NB4 (cell line): ENCODE data around the gene MEX3A.

Experiments
- DNase-seq: peaks from one replicate; pipeline ENCODE4 v3.0.0; 2010; ENCODE audit warnings: low read depth
- H3K4me3 ChIP-seq: one replicate; pipeline ENCODE4 v1.5.1; 2011; ENCODE audit warnings: mild to moderate bottlenecking, low read depth, low read length, moderate library complexity
- MAX ChIP-seq: IDR thresholded peaks from 2 replicates; pipeline ENCODE4 v1.6.1; 2011; ENCODE audit warnings: low read depth, low read length
- MYC ChIP-seq: IDR thresholded peaks from 2 replicates; pipeline ENCODE4 v1.6.1; 2011; ENCODE audit warnings: low read depth, low read length
- POLR2A ChIP-seq: IDR thresholded peaks from 2 replicates; pipeline ENCODE4 v1.6.1; 2011; ENCODE audit warnings: mild to moderate bottlenecking; ENCODE audit not compliant: insufficient read length; ENCODE audit errors: extremely low read depth
- TF ChIP-seq, protein P1 (sequence below): IDR thresholded peaks from one replicate; pipeline ENCODE4 v1.5.1; 2012; ENCODE audit warnings: low read depth, low read length

Gene MEX3A

GRCh38 chr1:156053768-156054499 is 28.3 kb downstream of the MEX3A start, which contains the start of gene UBQLN4:
Gene UBQLN4 (minus strand): TSS chr1:156053798. CDS start chr1:156053701, 97 bp downstream.
- peak within 1 kb of the TSS; percentile 89 for H3K4me3 ChIP-seq
- TF ChIP-seq, protein P1, sequence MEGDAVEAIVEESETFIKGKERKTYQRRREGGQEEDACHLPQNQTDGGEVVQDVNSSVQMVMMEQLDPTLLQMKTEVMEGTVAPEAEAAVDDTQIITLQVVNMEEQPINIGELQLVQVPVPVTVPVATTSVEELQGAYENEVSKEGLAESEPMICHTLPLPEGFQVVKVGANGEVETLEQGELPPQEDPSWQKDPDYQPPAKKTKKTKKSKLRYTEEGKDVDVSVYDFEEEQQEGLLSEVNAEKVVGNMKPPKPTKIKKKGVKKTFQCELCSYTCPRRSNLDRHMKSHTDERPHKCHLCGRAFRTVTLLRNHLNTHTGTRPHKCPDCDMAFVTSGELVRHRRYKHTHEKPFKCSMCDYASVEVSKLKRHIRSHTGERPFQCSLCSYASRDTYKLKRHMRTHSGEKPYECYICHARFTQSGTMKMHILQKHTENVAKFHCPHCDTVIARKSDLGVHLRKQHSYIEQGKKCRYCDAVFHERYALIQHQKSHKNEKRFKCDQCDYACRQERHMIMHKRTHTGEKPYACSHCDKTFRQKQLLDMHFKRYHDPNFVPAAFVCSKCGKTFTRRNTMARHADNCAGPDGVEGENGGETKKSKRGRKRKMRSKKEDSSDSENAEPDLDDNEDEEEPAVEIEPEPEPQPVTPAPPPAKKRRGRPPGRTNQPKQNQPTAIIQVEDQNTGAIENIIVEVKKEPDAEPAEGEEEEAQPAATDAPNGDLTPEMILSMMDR: peak; percentile 31
- TF ChIP-seq MYC: peak; percentile 12; the same call in 1 of the 2 replicates
- no peak; the same call in 1 of the 2 replicates for TF ChIP-seq MAX
- no peak for TF ChIP-seq POLR2A
- peak; percentile 92 for DNase-seq

GRCh38 chr1:156052862-156053767 is 29.1 kb downstream of the MEX3A start:
- TF ChIP-seq, protein P1: peak; percentile 28
- TF ChIP-seq MAX: peak; percentile 50
- peak; percentile 74 for TF ChIP-seq MYC
- no peak for TF ChIP-seq POLR2A
- H3K4me3 ChIP-seq: peak overlapping the region; percentile 78
- DNase-seq: peak; percentile 85

DNA sequence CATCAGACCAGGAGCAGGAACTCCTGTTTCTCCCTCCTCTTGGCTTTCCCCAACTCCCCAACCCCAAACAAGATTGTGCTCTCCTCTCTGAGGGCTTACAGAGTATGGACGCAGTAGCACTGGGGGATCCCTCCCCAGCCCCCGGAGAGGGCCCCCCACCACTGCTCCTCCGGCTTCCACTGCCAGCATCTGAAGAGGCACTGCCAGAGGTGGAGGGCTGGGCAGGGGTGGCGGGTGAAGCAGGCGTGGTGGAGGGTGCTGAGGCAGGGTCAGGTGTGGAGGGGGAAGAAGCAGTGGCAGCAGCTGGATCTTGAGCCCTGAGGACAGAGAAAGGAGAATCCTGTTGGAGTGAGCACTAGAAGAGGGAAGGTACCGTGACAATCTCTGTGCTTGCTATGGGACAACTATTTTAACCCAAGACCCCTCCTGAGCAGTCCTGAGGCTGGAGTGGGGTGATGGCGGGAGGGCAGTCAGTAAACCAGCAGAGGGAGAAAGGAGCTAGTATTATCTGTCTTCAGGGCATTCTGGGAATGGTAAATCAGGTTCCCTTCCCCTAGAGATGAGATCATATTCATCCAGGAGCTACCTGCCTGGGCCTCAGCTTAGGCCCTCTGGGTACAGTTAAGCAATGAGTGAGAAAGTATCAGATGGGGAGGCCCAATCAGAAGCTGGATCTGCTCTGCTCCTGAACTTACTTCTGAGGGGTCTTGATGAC is 31.1 kb downstream of the MEX3A start:
- TF ChIP-seq POLR2A (no peak), MYC (no peak), MAX (no peak)
- TF ChIP-seq, protein P1: no peak
- no peak overlapping the region for H3K4me3 ChIP-seq
- no peak for DNase-seq

DNA sequence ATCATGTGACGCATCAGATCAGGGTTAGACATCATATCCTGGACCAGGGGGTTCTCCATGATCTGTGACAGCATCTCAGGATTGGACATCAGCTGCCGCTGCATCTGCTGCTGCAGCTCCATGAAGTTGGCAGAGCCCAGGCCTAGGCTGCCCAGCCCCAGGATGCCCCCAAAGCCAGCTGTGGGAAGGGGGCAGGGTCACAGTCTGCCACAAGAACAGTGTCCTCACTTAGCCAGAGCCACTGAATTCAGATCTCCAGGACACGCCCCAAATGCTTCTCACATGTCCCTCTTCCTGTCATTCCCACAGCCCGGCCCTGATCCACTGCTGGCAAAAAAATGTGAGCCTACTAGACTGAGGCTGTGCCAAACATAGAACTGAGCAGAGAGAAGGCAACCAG is 31.9 kb downstream of the MEX3A start:
- no peak for TF ChIP-seq POLR2A
- TF ChIP-seq MAX: no peak
- TF ChIP-seq MYC: no peak
- TF ChIP-seq, protein P1: no peak
- no peak for DNase-seq
- no peak overlapping the region for H3K4me3 ChIP-seq

DNA sequence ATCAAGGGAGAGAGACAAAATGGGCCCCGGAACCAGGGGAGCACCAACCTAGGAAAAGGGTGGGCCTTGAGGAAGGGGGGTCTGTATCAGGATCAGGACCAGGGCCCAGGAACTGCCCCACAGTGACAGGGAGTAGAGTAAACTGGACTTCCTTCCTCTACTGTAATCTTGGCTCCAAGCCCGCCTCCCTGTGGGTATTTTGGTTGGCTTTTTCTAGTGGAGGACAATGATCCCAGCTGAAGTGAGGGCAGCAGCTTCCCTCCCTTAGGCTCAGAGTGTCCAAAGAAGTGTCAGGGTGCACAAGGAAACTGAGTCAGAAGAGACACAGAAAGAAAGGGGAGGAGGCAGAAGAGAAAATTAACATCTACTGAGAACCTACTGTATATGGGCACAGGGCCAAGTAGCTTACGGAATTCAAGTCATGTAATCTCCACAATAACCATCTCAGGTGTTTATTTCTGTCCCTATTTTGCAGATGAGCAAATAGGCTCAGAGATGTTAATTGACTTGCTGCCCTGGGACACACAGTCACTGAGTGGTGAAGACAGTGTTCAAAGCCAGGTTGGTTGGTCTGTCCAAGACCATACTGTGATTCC is 33.5 kb downstream of the MEX3A start:
- no peak for DNase-seq
- TF ChIP-seq MYC: no peak
- TF ChIP-seq, protein P1: no peak
- no peak for TF ChIP-seq POLR2A
- TF ChIP-seq MAX: no peak
- no peak overlapping the region for H3K4me3 ChIP-seq
